ENCODE measurements around the gene UBAP2L.

UBAP2L gene

GRCh38 chr1:154186852-154187501, 33.8 kb upstream of the UBAP2L start:
- H3K4me3 ChIP-seq (ENCODE audit: low read length), result no peak overlapping the region
- TF ChIP-seq CTCF (IDR thresholded peaks at IDR 0.05; ENCODE audit: insufficient read depth, low read depth, low read length, missing control alignments), result no peak
- DNase-seq (ENCODE audit: low read depth), result no peak

- no peak for TF ChIP-seq CTCF (IDR thresholded peaks at IDR 0.05; ENCODE audit: insufficient read depth, low read depth, low read length, missing control alignments)
- DNase-seq (ENCODE audit: low read depth), result no peak
- no peak overlapping the region for H3K4me3 ChIP-seq (ENCODE audit: low read length)
Observed at GRCh38 chr1:154190550-154190949, 30.2 kb upstream of the UBAP2L start.

GRCh38 chr1:154191990-154192461, 28.7 kb upstream of the UBAP2L start, which contains the start of gene TPM3:
Gene TPM3 (minus strand): TSS chr1:154192100. CDS start chr1:154192018, 82 bp downstream.
- no peak within 1 kb of the TSS for H3K4me3 ChIP-seq (ENCODE audit: low read length)
- DNase-seq (ENCODE audit: low read depth), result no peak
- TF ChIP-seq CTCF (IDR thresholded peaks at IDR 0.05; ENCODE audit: insufficient read depth, low read depth, low read length, missing control alignments), result no peak

GRCh38 chr1:154192476-154192875, 28.3 kb upstream of the UBAP2L start:
- DNase-seq (ENCODE audit: low read depth), result no peak
- no peak for TF ChIP-seq CTCF (IDR thresholded peaks at IDR 0.05; ENCODE audit: insufficient read depth, low read depth, low read length, missing control alignments)

GRCh38 chr1:154193821-154194220, 26.9 kb upstream of the UBAP2L start:
- no peak for TF ChIP-seq CTCF (IDR thresholded peaks at IDR 0.05; ENCODE audit: insufficient read depth, low read depth, low read length, missing control alignments)
- DNase-seq (ENCODE audit: low read depth), result peak; percentile 69
- no peak overlapping the region for H3K4me3 ChIP-seq (ENCODE audit: low read length)

More at GRCh38 chr1:154192476-154192875, 28.3 kb upstream of the UBAP2L start:
- H3K4me3 ChIP-seq (ENCODE audit: low read length), result no peak overlapping the region

GRCh38 chr1:154198756-154199562, 21.8 kb upstream of the UBAP2L start:
- TF ChIP-seq CTCF (IDR thresholded peaks at IDR 0.05; ENCODE audit: insufficient read depth, low read depth, low read length, missing control alignments), result peak; percentile 58
- H3K4me3 ChIP-seq (ENCODE audit: low read length), result no peak overlapping the region
- DNase-seq (ENCODE audit: low read depth), result peak; percentile 65
